ENCODE measurements around the gene C3orf18. TPM values are rescaled to one million over a fixed set of nuclear protein-coding genes. Genes with fewer than 3 reads are reported as not detected.

C3orf18 gene
- total RNA-seq, 1 experiment from 2014 or later = 5.0 TPM

- DNase-seq (ENCODE audit: low read depth, low spot score) = no peak
- intact Hi-C loops (cut with micrococcal nuclease; ENCODE audit: unreplicated experiment) = no loop called here
- Histone ChIP-seq H3K9me3 (ENCODE audit: control insufficient read depth, insufficient read depth, low read depth, low read length) (no peaks in the 10 kb centered on the region), H3K27me3 (ENCODE audit: control insufficient read depth, insufficient read depth, low read length) (no peaks in the 10 kb centered on the region), H3K4me3 (ENCODE audit: low read depth in 2 of 2, low read length in 2 of 2) (no peak overlapping the region), H3K27ac (ENCODE audit: low read length) (no peak overlapping the region), H3K36me3 (ENCODE audit: control insufficient read depth, insufficient read depth, low read length) (no peaks in the 10 kb centered on the region), H3K4me1 (ENCODE audit: control insufficient read depth, insufficient read depth, low read length) (no peaks in the 10 kb centered on the region)
- CTCF ChIA-PET = interaction anchor here (1.0 kb wide), 1 partner anchor 17 kb away, joined by 3 read pairs; no protein-coding TSS in a partner anchor
- POLR2A ChIA-PET = no interaction called here
- TF ChIP-seq TCF7L2 (IDR thresholded peaks at IDR 0.05; ENCODE audit: low read depth, low read length) (no peak), REST (IDR thresholded peaks at IDR 0.05; ENCODE audit: insufficient read depth in 1 of 2, low read depth in 2 of 2, low read length in 1 of 2) (no peak), POLR2AphosphoS5 (IDR thresholded peaks at IDR 0.05; ENCODE audit: low read depth, low read length) (no peak), SIN3A (IDR thresholded peaks at IDR 0.05; ENCODE audit: borderline replicate concordance, insufficient read depth, low read depth, low read length) (no peak)
- TF ChIP-seq, protein P1, sequence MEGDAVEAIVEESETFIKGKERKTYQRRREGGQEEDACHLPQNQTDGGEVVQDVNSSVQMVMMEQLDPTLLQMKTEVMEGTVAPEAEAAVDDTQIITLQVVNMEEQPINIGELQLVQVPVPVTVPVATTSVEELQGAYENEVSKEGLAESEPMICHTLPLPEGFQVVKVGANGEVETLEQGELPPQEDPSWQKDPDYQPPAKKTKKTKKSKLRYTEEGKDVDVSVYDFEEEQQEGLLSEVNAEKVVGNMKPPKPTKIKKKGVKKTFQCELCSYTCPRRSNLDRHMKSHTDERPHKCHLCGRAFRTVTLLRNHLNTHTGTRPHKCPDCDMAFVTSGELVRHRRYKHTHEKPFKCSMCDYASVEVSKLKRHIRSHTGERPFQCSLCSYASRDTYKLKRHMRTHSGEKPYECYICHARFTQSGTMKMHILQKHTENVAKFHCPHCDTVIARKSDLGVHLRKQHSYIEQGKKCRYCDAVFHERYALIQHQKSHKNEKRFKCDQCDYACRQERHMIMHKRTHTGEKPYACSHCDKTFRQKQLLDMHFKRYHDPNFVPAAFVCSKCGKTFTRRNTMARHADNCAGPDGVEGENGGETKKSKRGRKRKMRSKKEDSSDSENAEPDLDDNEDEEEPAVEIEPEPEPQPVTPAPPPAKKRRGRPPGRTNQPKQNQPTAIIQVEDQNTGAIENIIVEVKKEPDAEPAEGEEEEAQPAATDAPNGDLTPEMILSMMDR (IDR thresholded peaks at IDR 0.05) = no peak
- no TSS peak for BruUV-seq (replicated peaks)
- in situ Hi-C loops (cut with HindIII; ENCODE audit: low pct_unique_long_range_greater_than_20kb, low sequenced_read_pairs) = no loop called here
- no peak for ATAC-seq
These were observed 42.2 kb downstream of the C3orf18 start for GRCh38 chr3:50525191-50525910.

- no peaks in the 10 kb centered on the region for H3K4me1 ChIP-seq (ENCODE audit: control insufficient read depth, insufficient read depth, low read length)
- intact Hi-C loops (cut with micrococcal nuclease; ENCODE audit: unreplicated experiment) = no loop called here
- no peak overlapping the region for H3K27ac ChIP-seq (ENCODE audit: low read length)
- in situ Hi-C loops (cut with HindIII; ENCODE audit: low pct_unique_long_range_greater_than_20kb, low sequenced_read_pairs) = no loop called here
- H3K9me3 ChIP-seq (ENCODE audit: control insufficient read depth, insufficient read depth, low read depth, low read length) = no peaks in the 10 kb centered on the region
- BruUV-seq (replicated peaks) = no TSS peak
- no peaks in the 10 kb centered on the region for H3K27me3 ChIP-seq (ENCODE audit: control insufficient read depth, insufficient read depth, low read length)
- no peak for ATAC-seq
- CTCF ChIA-PET = interaction anchor here (1.0 kb wide), 1 partner anchor 18 kb away, joined by 3 read pairs; no protein-coding TSS in a partner anchor
- no peaks in the 10 kb centered on the region for H3K36me3 ChIP-seq (ENCODE audit: control insufficient read depth, insufficient read depth, low read length)
- TF ChIP-seq TCF7L2 (IDR thresholded peaks at IDR 0.05; ENCODE audit: low read depth, low read length) = no peak
- TF ChIP-seq REST (IDR thresholded peaks at IDR 0.05; ENCODE audit: insufficient read depth in 1 of 2, low read depth in 2 of 2, low read length in 1 of 2) = no peak
- no peak for TF ChIP-seq SIN3A (IDR thresholded peaks at IDR 0.05; ENCODE audit: borderline replicate concordance, insufficient read depth, low read depth, low read length)
- TF ChIP-seq POLR2AphosphoS5 (IDR thresholded peaks at IDR 0.05; ENCODE audit: low read depth, low read length) = no peak
- no peak for DNase-seq (ENCODE audit: low read depth, low spot score)
- POLR2A ChIA-PET = no interaction called here
- no peak overlapping the region for H3K4me3 ChIP-seq (ENCODE audit: low read depth in 2 of 2, low read length in 2 of 2)
These were observed 42.8 kb downstream of the C3orf18 start for GRCh38 chr3:50524746-50525145.

Measured in Panc1 (cell line).